ENCODE data around the gene POU2F2. TPM values are rescaled to one million over a fixed set of nuclear protein-coding genes. Genes with fewer than 3 reads are reported as not detected.

Gene POU2F2
- polyA plus RNA-seq, 1 experiment = 1.9 TPM

- no peak for TF ChIP-seq CTCF (IDR thresholded peaks at IDR 0.05; ENCODE audit: low read depth, low read length)
- POLR2A ChIA-PET = no interaction called here
- CTCF ChIA-PET = no interaction called here
- no peak for DNase-seq (ENCODE audit: low read depth, low spot score)
- Histone ChIP-seq H3K27me3 (ENCODE audit: control insufficient read depth, insufficient read depth, low read length) (peaks cover 84% of the 10 kb centered on the region), H3K9me3 (ENCODE audit: control insufficient read depth, insufficient read depth, low read length) (no peaks in the 10 kb centered on the region), H3K27ac (ENCODE audit: low read depth, low read length) (no peak overlapping the region), H3K4me3 (ENCODE audit: low read depth, low read length) (no peak overlapping the region)
Observed at GRCh38 chr19:42155796-42156195, 23.6 kb upstream of the POU2F2 start.

GRCh38 chr19:42154471-42155323 lies 22.5 kb upstream of the POU2F2 start:
- H3K27me3 ChIP-seq (ENCODE audit: control insufficient read depth, insufficient read depth, low read length) = peaks cover 80% of the 10 kb centered on the region
- POLR2A ChIA-PET = no interaction called here
- no peak overlapping the region for H3K27ac ChIP-seq (ENCODE audit: low read depth, low read length)
- no peak overlapping the region for H3K4me3 ChIP-seq (ENCODE audit: low read depth, low read length)
- TF ChIP-seq CTCF (IDR thresholded peaks at IDR 0.05; ENCODE audit: low read depth, low read length) = no peak
- CTCF ChIA-PET = no interaction called here
- H3K9me3 ChIP-seq (ENCODE audit: control insufficient read depth, insufficient read depth, low read length) = no peaks in the 10 kb centered on the region
- no peak for DNase-seq (ENCODE audit: low read depth, low spot score)

GRCh38 chr19:42153672-42154433 lies 21.6 kb upstream of the POU2F2 start:
- no peaks in the 10 kb centered on the region for H3K9me3 ChIP-seq (ENCODE audit: control insufficient read depth, insufficient read depth, low read length)
- ChIA-PET CTCF (no interaction called here), POLR2A (no interaction called here)
- TF ChIP-seq CTCF (IDR thresholded peaks at IDR 0.05; ENCODE audit: low read depth, low read length) = no peak
- no peak overlapping the region for H3K4me3 ChIP-seq (ENCODE audit: low read depth, low read length)
- H3K27me3 ChIP-seq (ENCODE audit: control insufficient read depth, insufficient read depth, low read length) = peaks cover 81% of the 10 kb centered on the region
- H3K27ac ChIP-seq (ENCODE audit: low read depth, low read length) = no peak overlapping the region
- no peak for DNase-seq (ENCODE audit: low read depth, low spot score)

- CTCF ChIA-PET = no interaction called here
- Histone ChIP-seq H3K9me3 (ENCODE audit: control insufficient read depth, insufficient read depth, low read length) (no peaks in the 10 kb centered on the region), H3K27me3 (ENCODE audit: control insufficient read depth, insufficient read depth, low read length) (peaks cover 83% of the 10 kb centered on the region), H3K27ac (ENCODE audit: low read depth, low read length) (no peak overlapping the region), H3K4me3 (ENCODE audit: low read depth, low read length) (no peak overlapping the region)
- no peak for TF ChIP-seq CTCF (IDR thresholded peaks at IDR 0.05; ENCODE audit: low read depth, low read length)
- no peak for DNase-seq (ENCODE audit: low read depth, low spot score)
- POLR2A ChIA-PET = no interaction called here
Observed at GRCh38 chr19:42152910-42153671, 20.8 kb upstream of the POU2F2 start.

All from AG04450 (cell line).